Right renal cortex interstitium (tissue), 3 donors: ENCODE measurements around the gene RPL23. TPM values are rescaled to one million over a fixed set of nuclear protein-coding genes. Genes with fewer than 3 reads are reported as not detected.

Experiments
- DNase-seq, 3 donors: peaks; one replicate each; pipeline ENCODE4 v3.0.0-alpha.2; 2013; ENCODE audit warnings: low read depth in 3 of 3, low spot score in 2 of 3
- polyA plus RNA-seq, 3 donors: library from polyadenylated mRNA; unstranded; fragments of 120-200 nt; gene quantifications; one replicate each; pipeline ENCODE4 v1.2.1, GENCODE V29; 2013; ENCODE audit not compliant: insufficient read length in 3 of 3

Gene RPL23
- 1,000 to 10,000 TPM; 2,780 to 3,019 (median 2,969) TPM for polyA plus RNA-seq

GRCh38 chr17:38853292-38854219 is at the start of gene RPL23:
RPL23 (minus strand) TSS chr17:38853721; CDS start chr17:38853710, 11 bp downstream.
- peak; percentile 97 to 98 (median 97) for DNase-seq

- no peak for DNase-seq
Observed at GRCh38 chr17:38900978-38901656, 47.6 kb upstream of the RPL23 start.

- no peak for DNase-seq
Observed at GRCh38 chr17:38899421-38899820, 45.9 kb upstream of the RPL23 start.

DNA sequence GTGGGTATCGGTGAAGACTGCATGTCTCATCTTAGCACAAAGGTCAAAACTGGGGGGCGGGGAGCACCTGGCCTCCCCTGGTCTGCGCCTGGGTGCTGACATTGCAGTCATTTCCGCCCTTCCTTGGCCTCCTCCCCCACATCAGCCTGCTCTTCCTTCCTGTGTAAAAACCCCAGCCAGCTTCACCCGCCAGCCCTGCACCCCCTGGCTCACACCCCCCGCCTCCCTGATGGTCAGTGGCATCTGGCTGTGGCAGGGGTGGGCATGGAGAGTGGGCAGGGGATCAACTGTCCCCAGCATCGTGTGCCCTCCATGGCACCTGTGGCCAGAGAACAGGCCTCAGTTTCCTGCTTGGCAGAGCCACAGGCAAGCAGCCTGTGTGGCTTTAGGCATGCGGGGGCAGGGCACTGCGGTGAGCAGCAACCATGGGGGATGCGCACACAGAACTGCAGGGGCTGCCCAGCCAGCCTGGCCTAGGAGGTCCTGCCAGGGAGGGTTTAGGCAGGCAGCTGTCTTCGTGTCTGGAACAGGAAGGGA is 45.4 kb upstream of the RPL23 start:
- DNase-seq = no peak

- no peak for DNase-seq
Observed at GRCh38 chr17:38898291-38898679, 44.8 kb upstream of the RPL23 start.

DNA sequence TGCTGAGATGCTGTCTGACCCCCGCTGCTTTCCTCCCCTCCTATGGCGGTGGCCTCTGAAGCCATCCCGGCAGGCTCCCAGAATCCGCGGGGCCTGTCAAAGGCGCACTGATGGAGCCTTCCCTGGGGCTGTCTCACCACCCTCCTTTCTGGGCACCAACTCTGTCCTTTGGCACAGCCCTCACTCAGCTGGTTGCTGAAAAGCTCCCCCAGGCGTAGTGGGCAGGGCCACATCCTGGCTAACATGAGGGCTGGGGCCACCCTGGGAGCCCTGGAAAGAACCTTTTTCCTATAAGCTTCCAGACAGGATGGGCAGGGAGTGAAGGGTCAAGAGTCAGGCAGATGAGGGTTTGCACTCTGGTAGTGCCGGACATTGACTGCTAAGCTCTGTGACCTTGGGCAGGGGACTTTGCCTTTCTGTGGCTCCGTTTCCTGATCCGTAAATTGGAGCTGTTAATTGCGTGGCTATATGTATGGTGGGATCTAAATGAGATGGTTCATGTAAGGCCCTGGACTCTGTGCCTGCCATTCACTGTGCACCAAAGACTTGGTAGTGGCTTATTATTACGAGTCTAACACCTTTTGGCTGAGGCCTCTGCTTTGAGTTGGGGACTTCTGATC is 44.3 kb upstream of the RPL23 start:
- no peak for DNase-seq

DNA sequence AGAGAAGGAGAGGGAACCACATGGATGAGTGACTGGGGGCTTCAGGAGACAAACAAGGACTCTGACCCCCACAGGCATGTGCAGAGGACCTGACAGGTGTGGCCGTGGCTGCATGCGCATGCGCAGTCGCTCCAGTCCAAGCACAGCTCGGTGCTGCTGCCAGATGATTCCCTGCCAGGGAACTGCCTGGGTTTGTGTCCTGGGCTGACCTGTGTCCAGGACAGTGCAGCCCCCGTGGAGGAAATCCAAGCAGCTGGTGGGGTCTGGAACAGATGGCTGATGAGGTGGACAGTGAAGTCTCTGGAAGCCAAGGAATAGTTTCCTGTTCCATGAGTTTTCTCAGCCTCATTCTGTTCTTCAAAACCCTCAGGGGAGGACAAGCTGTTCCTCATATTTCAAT is 43.7 kb upstream of the RPL23 start:
- DNase-seq = no peak

DNA sequence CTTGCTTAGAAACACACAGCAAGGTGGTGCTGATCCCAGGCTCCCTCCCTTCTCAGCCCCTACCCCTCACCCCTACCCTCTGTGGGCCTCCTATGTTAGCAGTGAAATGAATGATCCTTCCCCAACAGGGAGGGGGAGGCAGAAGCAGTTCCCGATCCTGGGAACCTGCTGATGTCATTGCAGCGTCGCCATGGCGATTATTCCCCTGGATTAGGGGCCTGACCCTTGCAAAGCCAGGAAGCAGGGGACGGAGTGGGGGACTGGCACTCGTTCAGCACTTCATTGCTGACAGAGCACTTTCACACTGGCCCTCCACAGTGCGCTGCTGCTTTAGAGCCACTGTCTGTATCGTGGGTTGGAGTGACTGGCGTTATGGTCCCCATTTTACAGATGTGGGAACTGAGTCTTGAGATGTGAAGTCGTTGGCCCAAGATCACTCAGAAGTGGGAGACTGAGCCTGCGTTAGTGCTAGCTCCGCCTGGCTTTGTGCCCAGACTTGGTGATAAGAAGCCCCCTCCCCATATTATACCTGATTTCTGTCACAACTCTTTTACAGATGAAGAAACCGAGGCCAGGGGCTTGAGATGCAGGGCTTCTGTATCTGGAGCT is 42.9 kb upstream of the RPL23 start:
- DNase-seq = no peak

DNA sequence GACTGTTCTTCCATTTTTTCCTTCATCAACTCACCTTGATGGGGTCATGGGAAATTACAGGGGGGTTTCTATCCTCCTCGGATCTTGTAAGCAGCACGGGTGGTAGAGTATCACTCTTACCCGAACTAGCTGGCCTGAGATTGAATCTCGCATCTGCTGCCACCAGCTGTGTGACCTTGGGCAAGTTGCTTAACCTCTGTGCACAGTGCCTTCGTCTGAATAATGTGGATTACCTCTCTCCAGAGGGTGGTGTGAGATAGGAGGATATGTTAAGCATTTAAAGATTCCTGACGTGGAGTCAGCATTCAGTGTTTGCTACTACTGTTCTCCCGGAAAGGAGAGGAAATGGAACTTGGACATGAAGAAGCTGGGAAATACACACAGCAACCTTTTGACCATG is 40.8 kb upstream of the RPL23 start:
- no peak for DNase-seq

- no peak for DNase-seq
Observed at GRCh38 chr17:38893607-38894006, 40.1 kb upstream of the RPL23 start.

- no peak for DNase-seq
Observed at GRCh38 chr17:38893113-38893512, 39.6 kb upstream of the RPL23 start.

GRCh38 chr17:38892620-38893019 is 39.1 kb upstream of the RPL23 start:
- no peak for DNase-seq

- no peak for DNase-seq
Observed at GRCh38 chr17:38892083-38892482, 38.6 kb upstream of the RPL23 start.

GRCh38 chr17:38891441-38891840 is 37.9 kb upstream of the RPL23 start:
- no peak for DNase-seq

- no peak for DNase-seq
Observed at GRCh38 chr17:38890410-38890746, 36.9 kb upstream of the RPL23 start.

GRCh38 chr17:38889745-38890409 is 36.4 kb upstream of the RPL23 start:
- no peak for DNase-seq

DNA sequence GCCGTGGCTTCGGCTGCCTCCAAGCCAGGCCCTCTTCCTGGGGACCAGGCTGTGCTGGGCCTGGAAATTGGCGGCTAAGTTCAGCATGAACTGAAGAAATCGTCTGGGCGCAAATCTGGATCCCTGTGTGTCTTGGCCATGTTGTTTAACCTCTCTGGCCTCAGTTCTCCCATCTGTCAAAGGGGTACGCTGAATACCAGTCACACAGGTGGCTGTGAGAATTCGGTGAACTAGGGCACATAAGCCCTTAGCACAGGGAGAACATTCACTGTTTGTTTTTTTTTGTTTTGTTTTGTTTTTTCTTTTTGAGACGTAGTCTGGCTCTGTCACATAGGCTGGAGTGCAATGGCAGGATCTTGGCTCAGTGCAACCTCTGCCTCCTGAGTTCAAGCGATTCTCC is 35.3 kb upstream of the RPL23 start:
- DNase-seq = no peak

DNA sequence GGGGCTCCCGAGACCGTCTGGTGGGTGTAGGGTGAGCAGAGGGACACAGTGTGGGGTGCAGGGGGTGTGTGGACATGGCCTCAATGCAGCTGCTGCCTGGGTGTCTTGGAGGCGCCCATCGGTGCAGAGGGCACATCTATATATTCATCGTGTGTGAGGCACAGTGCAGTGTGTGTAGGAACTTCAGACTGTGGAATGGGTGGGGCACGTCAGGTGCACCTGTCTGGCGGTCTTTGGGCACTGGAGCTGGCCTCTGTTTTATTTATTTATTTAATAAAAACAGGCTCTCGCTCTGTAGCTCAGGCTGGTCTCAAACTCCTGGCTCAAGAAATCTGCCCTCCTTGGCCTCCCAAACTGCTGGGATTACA is 33.1 kb upstream of the RPL23 start:
- no peak for DNase-seq

DNA sequence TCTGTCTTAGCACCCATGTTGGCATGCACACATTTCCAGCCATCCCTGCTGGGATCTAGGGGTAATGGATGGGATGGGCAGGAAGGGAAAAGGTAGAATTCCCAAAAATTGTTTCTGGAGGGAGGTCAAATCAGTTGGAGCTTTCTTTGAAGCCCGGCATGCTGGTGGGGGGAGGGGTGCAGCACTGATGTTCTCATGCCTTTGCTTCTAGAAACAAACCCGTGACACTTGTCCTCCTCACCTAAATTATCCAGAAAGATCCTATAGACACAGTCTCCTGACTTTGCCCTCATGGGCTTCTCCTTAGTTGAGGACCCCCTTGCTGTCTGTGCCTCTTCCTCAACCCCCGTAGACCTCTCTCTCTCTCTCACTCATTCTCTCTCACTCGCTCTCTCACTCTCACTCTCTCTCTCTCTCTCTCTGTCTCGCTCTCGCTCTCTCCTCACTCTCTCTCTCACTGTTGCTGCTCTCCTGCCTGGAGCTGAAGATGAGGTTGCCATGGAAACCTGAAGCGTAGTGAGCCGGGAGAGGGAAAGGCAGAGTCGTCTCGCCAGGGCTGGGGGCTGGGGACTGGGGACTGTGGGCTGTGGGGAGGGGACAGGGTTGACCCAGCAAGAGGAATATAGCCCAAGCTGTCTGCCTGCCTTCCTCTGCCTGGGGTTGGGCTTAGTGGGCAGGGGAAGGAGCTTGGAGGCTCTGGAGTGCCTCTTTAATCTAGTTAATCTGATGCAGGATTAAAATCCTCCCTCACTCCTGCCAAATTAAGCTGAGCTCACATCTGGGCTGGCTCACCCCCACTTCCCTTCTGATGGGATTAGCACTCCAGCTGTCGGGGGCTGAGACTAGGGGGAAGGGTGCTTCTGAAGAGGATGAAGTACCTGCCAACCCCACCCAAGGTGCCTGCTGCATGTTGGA is 32.5 kb upstream of the RPL23 start:
- no peak for DNase-seq
